ENCODE measurements around the gene GLB1L. TPM values are rescaled to one million over a fixed set of nuclear protein-coding genes. Genes with fewer than 3 reads are reported as not detected.

Gene GLB1L
- total and polyA plus RNA-seq, 2 of the 8 experiments (the other 6 are each of a cell fraction or from before 2014, with no cell fraction given) = 3.7 to 4.0 TPM

DNA sequence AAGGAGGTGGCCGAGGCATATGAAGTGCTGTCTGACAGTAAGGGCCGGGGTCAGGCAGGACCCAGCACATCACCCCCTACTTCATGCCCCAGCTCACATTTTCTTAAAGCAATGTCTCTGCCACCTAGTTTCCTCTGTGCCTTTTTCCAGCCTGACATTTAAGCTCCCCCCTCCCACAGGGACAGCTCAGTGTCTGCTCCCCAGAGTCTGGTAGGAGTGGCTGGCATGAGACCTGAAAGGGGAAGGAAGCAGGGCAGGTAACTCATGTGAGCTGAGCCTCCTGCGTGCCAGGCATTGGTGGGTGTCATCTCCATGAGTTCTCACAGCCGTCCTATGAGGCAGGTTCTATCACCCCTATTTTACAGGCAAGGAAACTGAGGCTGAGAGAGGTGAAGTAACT lies 35.4 kb upstream of the GLB1L start:
- Histone ChIP-seq H3K36me3 (ENCODE audit: control insufficient read depth in 2 of 4, insufficient read depth in 4 of 4, low read length in 3 of 4) (peaks cover 0 to 4% (median under 1%) of the 10 kb centered on the region in 4 experiments; a peak in 3 of 8 replicates), H2AFZ (ENCODE audit: low read length) (no peak overlapping the region)
- POLR2A ChIA-PET (ENCODE audit: partially characterized antibody) = interaction anchor here (1.3 to 4.5 kb wide), 4 partner anchors 13 to 62 kb away, joined by 3 to 33 read pairs (median 16); partner anchors contain the start of genes ABCB6, GLB1L, STK16 and TUBA4A
- no peak for TF ChIP-seq CBX8 (IDR thresholded peaks at IDR 0.05; ENCODE audit: borderline replicate concordance, low read depth, low read length)
- no peak for TF ChIP-seq RNF2 (IDR thresholded peaks at IDR 0.05; ENCODE audit: borderline replicate concordance, low read depth, low read length, missing control alignments, poor library complexity, severe bottlenecking)
- no peak for TF ChIP-seq HDAC6 (IDR thresholded peaks at IDR 0.05; ENCODE audit: low read depth, low read length)
- TF ChIP-seq NRF1 (IDR thresholded peaks at IDR 0.05; ENCODE audit: low read depth, low read length) = no peak
- TF ChIP-seq BCL11A (IDR thresholded peaks at IDR 0.05; ENCODE audit: low read depth in 2 of 2, low read length in 2 of 2) = no peak

More for the DNA sequence above, 35.4 kb upstream of the GLB1L start:
- Histone ChIP-seq H3K79me2 (ENCODE audit: control insufficient read depth in 1 of 2, insufficient read depth in 2 of 2, low read length in 2 of 2) (no peaks in the 10 kb centered on the region), H4K5ac (ENCODE audit: insufficient read length, low read depth, low read length) (no peak overlapping the region), H2BK12ac (ENCODE audit: low read depth, low read length) (no peak overlapping the region), H3K27me3 (replicated peaks in 1 of 4; ENCODE audit: control insufficient read depth in 3 of 4, extremely low read depth in 1 of 4, insufficient read depth in 3 of 4, low read length in 3 of 4) (no peaks in the 10 kb centered on the region; a peak in 1 of 7 replicates), H3K9ac (replicated peaks in 1 of 4; ENCODE audit: extremely low read depth in 1 of 4, low read depth in 3 of 4, low read length in 3 of 4) (no peak overlapping the region), H3K4ac (replicated peaks; ENCODE audit: insufficient read length, low read depth, low read length) (no peak overlapping the region), H3K23ac (ENCODE audit: insufficient read length) (no peak overlapping the region), H3K4me1 (replicated peaks in 1 of 4; ENCODE audit: control insufficient read depth in 3 of 4, insufficient read depth in 4 of 4, low read length in 3 of 4) (peaks cover 9 to 25% (median 14%) of the 10 kb centered on the region in 4 experiments), H2BK15ac (ENCODE audit: low read length) (no peak overlapping the region; the same call in 1 of the 2 replicates), H2AK5ac (ENCODE audit: low read depth, low read length) (no peak overlapping the region), H3K79me1 (ENCODE audit: low read depth, low read length) (no peaks in the 10 kb centered on the region; the same call in 1 of the 2 replicates), H4K20me1 (replicated peaks in 1 of 2; ENCODE audit: control insufficient read depth in 1 of 2, insufficient read depth in 2 of 2, low read length in 2 of 2) (no peaks in the 10 kb centered on the region), H4K91ac (replicated peaks; ENCODE audit: insufficient read length, low read length) (no peak overlapping the region), H3K4me2 (ENCODE audit: insufficient read depth in 1 of 2, low read depth in 2 of 2, low read length in 2 of 2) (peak overlapping the region in 1 of 2 experiments; percentile 73; a peak in 1 of 4 replicates), H2BK120ac (replicated peaks; ENCODE audit: low read depth, low read length) (no peak overlapping the region), H3K14ac (ENCODE audit: insufficient read length) (no peak overlapping the region), H3K23me2 (ENCODE audit: low read depth, low read length) (peaks cover 8% of the 10 kb centered on the region; the same call in 1 of the 2 replicates), H3K9me3 (ENCODE audit: insufficient read depth in 2 of 2, low read depth in 1 of 2, low read length in 1 of 2) (no peaks in the 10 kb centered on the region), H3K27ac (ENCODE audit: low read depth, low read length) (no peak overlapping the region), H2BK20ac (ENCODE audit: low read length) (no peak overlapping the region), H3K4me3 (ENCODE audit: extremely low read depth in 1 of 4, insufficient read depth in 2 of 4, low read depth in 3 of 4, low read length in 4 of 4) (no peak overlapping the region), H2BK5ac (ENCODE audit: low read depth, low read length) (no peak overlapping the region), H3K56ac (replicated peaks; ENCODE audit: insufficient read length, low read depth, low read length) (no peak overlapping the region), H4K8ac (ENCODE audit: extremely low read depth, insufficient read depth, low read length) (no peak overlapping the region), H3K18ac (ENCODE audit: extremely low read depth, low read length) (no peak overlapping the region)
- DNase-seq (ENCODE audit: low read depth in 1 of 2, low spot score in 2 of 2) (no peak), FAIRE-seq (no peak)
- CTCF ChIA-PET (ENCODE audit: partially characterized antibody) = interaction anchor here (0.7 to 12.1 kb wide), 6 partner anchors 11 to 107 kb away, joined by 3 to 220 read pairs (median 3); partner anchors contain the start of genes DNPEP and TUBA4B
- WGBS, 2 experiments (ENCODE audit: extremely low coverage in 1 of 2, insufficient coverage in 1 of 2, insufficient read length in 1 of 2, insufficient replicate concordance in 2 of 2, low coverage in 1 of 2, low lambda C conversion rate in 2 of 2, missing lambda C conversion rate in 1 of 2) = 90% methylated on average over 4 of the region's 4 CpGs; no CpG with 5 or more reads in 1 of the 2 experiments
